SU-DHL-6 (cell line): ENCODE data around the gene TAF11L9.

ENCODE experiments used
- EZH2phosphoT487 ChIP-seq: fragments of 200-600 bp; sonication (generic), shearing (Covaris generic); conservative IDR thresholded peaks from 2 replicates; pipeline ENCODE4 v1.6.1; 2018; ENCODE audit warnings: mild to moderate bottlenecking, antibody characterized with exemption, low read length, moderate library complexity, mixed read lengths
- TF ChIP-seq, protein P1 (sequence below): fragments of 200-600 bp; sonication (generic); IDR thresholded peaks from one replicate; pipeline ENCODE4 v1.5.1; 2017; ENCODE audit warnings: antibody characterized with exemption, mild to moderate bottlenecking, low read length, moderate library complexity; ENCODE audit not compliant: insufficient read depth, poor library complexity, severe bottlenecking

DNA sequence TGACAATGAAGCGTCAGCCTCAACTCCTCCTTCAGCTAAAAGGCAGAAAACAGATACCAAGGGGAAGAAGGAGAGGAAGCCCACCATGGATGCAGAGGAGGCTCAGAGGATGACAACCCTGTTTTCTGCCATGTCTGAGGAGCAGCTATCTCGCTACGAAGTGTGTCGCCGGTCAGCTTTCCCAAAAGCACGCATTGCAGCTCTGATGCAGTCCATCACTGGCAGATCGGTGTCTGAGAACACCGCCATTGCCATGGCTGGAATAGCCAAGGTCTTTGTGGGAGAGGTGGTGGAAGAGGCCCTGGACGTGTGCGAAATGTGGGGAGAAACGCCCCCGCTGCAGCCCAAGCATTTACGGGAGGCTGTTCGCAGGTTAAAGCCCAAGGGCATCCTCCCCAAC lies 10.8 kb upstream of the TAF11L9 start:
- TF ChIP-seq, protein P1, sequence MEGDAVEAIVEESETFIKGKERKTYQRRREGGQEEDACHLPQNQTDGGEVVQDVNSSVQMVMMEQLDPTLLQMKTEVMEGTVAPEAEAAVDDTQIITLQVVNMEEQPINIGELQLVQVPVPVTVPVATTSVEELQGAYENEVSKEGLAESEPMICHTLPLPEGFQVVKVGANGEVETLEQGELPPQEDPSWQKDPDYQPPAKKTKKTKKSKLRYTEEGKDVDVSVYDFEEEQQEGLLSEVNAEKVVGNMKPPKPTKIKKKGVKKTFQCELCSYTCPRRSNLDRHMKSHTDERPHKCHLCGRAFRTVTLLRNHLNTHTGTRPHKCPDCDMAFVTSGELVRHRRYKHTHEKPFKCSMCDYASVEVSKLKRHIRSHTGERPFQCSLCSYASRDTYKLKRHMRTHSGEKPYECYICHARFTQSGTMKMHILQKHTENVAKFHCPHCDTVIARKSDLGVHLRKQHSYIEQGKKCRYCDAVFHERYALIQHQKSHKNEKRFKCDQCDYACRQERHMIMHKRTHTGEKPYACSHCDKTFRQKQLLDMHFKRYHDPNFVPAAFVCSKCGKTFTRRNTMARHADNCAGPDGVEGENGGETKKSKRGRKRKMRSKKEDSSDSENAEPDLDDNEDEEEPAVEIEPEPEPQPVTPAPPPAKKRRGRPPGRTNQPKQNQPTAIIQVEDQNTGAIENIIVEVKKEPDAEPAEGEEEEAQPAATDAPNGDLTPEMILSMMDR, result no peak
- TF ChIP-seq EZH2phosphoT487, result no peak
